Smooth muscle cell of trachea (primary cell): ENCODE measurements around the gene TMC3. TPM values are rescaled to one million over a fixed set of nuclear protein-coding genes. Genes with fewer than 3 reads are reported as not detected.

Source experiments
- total RNA-seq: library from RNA; depleted of rRNA; stranded (reverse); fragments of >200 nt; gene quantifications from 2 replicates; pipeline ENCODE4 v1.2.1, GENCODE V29; 2014

Gene TMC3
- total RNA-seq: not detected in 2 replicates

GRCh38 chr15:81373775-81374395 lies at the start of gene TMC3:
Gene TMC3 (minus strand): TSS chr15:81374213. CDS start chr15:81374077, 136 bp downstream.

GRCh38 chr15:81323944-81324881 lies 49.8 kb downstream of the TMC3 start, which contains the start of gene STARD5:
Gene STARD5 (minus strand): TSS chr15:81324141. CDS start chr15:81324099, 42 bp downstream.

Other genes with a start within 250 kb of the TMC3 start
- gene CFAP161, start 239.9 kb downstream of the TMC3 start, total RNA-seq: 0.66 TPM in 1 of 2 replicates, not detected in the other
- gene IL16, start 177.3 kb downstream of the TMC3 start, total RNA-seq: 2.0 and 6.1 TPM in 2 replicates
- gene STARD5, start 50.1 kb downstream of the TMC3 start, total RNA-seq: 14.4 and 30.9 TPM in 2 replicates